BJ (cell line): ENCODE results near the gene SPTBN5. TPM values are rescaled to one million over a fixed set of nuclear protein-coding genes. Genes with fewer than 3 reads are reported as not detected.

Source experiments
- CTCF ChIA-PET: fragments of 350-600 bp; formaldehyde crosslinking; extraction: SDS; loops from one replicate; lab custom pipeline; 2021; ENCODE audit warnings: antibody characterized with exemption, inconsistent platforms; lab: Yijun Ruan, JAX
- POLR2A ChIA-PET: fragments of 300-600 bp; sonication (Branson Sonifier 250); formaldehyde crosslinking; extraction: SDS; loops from one replicate; lab custom pipeline; 2021; ENCODE audit warnings: antibody characterized with exemption; lab: Charles Lee
- DNase-seq: peaks from one replicate; pipeline ENCODE4 v3.0.0-alpha.2; 2011; ENCODE audit warnings: low read depth
- H3K27me3 ChIP-seq: 2 replicates; pipeline ENCODE4 v1.6.0; 2011; ENCODE audit warnings: low read length; ENCODE audit not compliant: control insufficient read depth, insufficient read depth
- H3K36me3 ChIP-seq: 2 replicates; pipeline ENCODE4 v1.5.1; 2011; ENCODE audit warnings: low read length; ENCODE audit not compliant: control insufficient read depth, insufficient read depth
- H3K4me3 ChIP-seq: 2 replicates; pipeline ENCODE4 v1.5.1; 2011; ENCODE audit warnings: low read depth, mild to moderate bottlenecking, control low read depth, low read length
- polyA plus RNA-seq: library from polyadenylated mRNA; depleted of rRNA; stranded (reverse); fragments of >200 nt; gene quantifications from 2 replicates; pipeline ENCODE4 v1.2.3, GENCODE V29; 2011
- TF ChIP-seq, protein P1 (sequence below): IDR thresholded peaks from 2 replicates; pipeline ENCODE4 v1.5.1; 2011; ENCODE audit warnings: low read depth, mild to moderate bottlenecking, control low read depth, inconsistent platforms, low read length, moderate library complexity; ENCODE audit not compliant: insufficient read depth

Gene SPTBN5
- polyA plus RNA-seq, 1 experiment = 0.04 TPM

DNA sequence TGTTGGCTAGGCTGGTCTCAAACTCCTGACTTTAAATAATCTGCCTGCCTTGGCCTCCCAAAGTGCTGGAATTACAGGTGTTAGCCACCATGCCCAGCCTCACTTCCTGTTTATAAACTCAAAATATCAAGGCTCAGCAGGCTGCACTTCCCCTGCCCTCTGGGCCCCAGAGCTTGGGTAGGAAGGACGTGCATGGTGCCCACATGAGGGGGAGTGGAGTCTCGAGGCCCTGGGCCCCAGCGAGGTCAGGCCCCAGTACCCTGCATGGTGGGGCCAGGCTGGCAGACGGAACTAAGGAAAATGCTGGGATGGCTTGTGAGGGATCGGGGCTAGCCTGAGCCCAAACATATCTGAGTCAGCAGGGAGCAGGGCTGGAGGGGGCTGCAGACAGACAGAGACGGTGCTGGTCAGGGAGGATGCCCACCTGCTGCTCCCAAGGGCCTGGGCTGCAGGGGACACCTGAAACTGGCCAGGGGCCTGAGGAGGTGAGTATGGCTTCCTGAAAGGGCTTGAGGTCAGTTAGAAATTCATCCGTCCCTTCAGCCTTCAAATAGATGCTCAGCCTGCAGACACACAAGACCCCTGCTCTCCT, 5.1 kb downstream of the SPTBN5 start:
- TF ChIP-seq, protein P1, sequence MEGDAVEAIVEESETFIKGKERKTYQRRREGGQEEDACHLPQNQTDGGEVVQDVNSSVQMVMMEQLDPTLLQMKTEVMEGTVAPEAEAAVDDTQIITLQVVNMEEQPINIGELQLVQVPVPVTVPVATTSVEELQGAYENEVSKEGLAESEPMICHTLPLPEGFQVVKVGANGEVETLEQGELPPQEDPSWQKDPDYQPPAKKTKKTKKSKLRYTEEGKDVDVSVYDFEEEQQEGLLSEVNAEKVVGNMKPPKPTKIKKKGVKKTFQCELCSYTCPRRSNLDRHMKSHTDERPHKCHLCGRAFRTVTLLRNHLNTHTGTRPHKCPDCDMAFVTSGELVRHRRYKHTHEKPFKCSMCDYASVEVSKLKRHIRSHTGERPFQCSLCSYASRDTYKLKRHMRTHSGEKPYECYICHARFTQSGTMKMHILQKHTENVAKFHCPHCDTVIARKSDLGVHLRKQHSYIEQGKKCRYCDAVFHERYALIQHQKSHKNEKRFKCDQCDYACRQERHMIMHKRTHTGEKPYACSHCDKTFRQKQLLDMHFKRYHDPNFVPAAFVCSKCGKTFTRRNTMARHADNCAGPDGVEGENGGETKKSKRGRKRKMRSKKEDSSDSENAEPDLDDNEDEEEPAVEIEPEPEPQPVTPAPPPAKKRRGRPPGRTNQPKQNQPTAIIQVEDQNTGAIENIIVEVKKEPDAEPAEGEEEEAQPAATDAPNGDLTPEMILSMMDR = no peak
- no peaks in the 10 kb centered on the region for H3K36me3 ChIP-seq
- H3K27me3 ChIP-seq = no peaks in the 10 kb centered on the region; the same call in 1 of the 2 replicates
- ChIA-PET CTCF (no interaction called here), POLR2A (no interaction called here)
- H3K4me3 ChIP-seq = no peak overlapping the region
- no peak for DNase-seq

DNA sequence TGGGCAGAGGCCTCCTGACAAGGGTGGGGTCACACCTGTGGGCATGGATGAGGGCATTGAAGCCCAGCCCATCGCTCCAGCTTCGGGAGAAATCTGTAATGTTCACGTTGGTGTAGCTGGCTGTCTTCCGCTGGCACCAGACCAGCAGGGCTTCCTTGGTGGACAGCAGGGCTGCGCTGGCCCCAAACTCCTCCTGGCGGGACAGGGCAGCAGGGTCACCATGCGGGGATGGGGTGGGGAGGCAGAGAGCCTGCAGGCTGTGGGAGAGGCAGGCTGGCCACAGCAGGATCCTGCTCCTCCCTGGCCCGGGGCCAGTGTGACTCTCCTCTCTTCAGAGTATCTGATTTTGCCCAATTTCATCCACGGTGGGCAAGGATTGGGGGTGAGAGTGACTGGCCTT, 6.0 kb downstream of the SPTBN5 start:
- no peak for DNase-seq
- no peak overlapping the region for H3K4me3 ChIP-seq
- no peaks in the 10 kb centered on the region for H3K36me3 ChIP-seq
- no peaks in the 10 kb centered on the region; the same call in 1 of the 2 replicates for H3K27me3 ChIP-seq
- ChIA-PET CTCF (no interaction called here), POLR2A (no interaction called here)
- TF ChIP-seq, protein P1 = no peak

DNA sequence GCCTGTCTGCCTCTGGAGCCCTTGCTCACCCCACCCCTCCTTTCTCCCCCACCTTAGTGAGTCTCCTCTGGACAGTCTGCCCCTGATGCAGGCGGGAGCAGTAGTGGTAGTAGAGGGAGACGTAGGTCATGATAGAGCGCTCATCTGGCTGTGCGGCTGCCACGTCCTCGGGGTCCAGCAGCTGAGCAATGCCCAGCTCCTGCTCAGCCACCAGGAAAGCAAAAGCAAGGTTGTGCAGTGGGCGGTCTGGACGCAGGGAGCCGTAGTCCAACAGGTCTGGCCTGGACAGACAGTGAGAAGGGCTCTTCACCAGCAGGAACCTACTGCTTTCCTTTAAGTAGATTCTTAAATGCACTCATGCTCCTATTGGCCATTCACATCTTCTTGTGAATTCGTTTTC, 6.7 kb downstream of the SPTBN5 start:
- DNase-seq = no peak
- TF ChIP-seq, protein P1 = no peak
- POLR2A ChIA-PET = no interaction called here
- CTCF ChIA-PET = interaction anchor here (1.1 kb wide), 1 partner anchor 251 kb away, joined by 3 read pairs; no protein-coding TSS in a partner anchor
- no peak overlapping the region for H3K4me3 ChIP-seq
- H3K36me3 ChIP-seq = no peaks in the 10 kb centered on the region
- no peaks in the 10 kb centered on the region; the same call in 1 of the 2 replicates for H3K27me3 ChIP-seq

GRCh38 chr15:41886741-41887140, 7.1 kb downstream of the SPTBN5 start:
- no peak for DNase-seq
- Histone ChIP-seq H3K4me3 (no peak overlapping the region), H3K36me3 (no peaks in the 10 kb centered on the region), H3K27me3 (no peaks in the 10 kb centered on the region; the same call in 1 of the 2 replicates)
- TF ChIP-seq, protein P1 = no peak
- CTCF ChIA-PET = interaction anchor here (1.1 to 1.2 kb wide), 3 partner anchors 8 to 251 kb away, joined by 3 read pairs; no protein-coding TSS in a partner anchor
- POLR2A ChIA-PET = no interaction called here

DNA sequence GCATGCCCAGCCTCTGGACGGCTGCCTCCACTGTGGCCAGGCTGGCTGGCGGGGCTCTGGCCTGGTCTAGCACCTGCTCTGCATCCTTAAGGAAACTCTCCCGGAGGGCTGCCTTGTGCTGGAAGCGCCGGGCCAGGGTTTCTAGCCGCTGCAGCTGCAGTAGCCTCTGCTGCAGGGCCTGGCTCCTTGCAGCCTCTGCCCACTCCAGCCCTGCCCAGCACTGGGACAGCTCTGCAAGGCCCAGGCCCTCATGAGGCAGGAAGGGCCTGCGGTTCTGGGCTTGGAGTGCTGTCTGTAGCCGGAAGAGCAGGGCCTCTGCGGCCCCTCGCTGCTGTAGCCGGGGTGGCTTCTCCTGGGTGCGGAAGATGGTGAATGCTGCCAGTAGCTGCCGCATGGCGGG, 8.0 kb downstream of the SPTBN5 start:
- TF ChIP-seq, protein P1 = no peak
- no peak overlapping the region for H3K4me3 ChIP-seq
- POLR2A ChIA-PET = no interaction called here
- H3K27me3 ChIP-seq = peaks cover 5% of the 10 kb centered on the region
- no peaks in the 10 kb centered on the region for H3K36me3 ChIP-seq
- DNase-seq = no peak
- CTCF ChIA-PET = interaction anchor here (0.8 to 1.2 kb wide), 4 partner anchors 9 to 252 kb away, joined by 3 read pairs; no protein-coding TSS in a partner anchor
